Dermis lymphatic vessel endothelial cell (primary cell): ENCODE data around the gene CCDC85C. TPM values are rescaled to one million over a fixed set of nuclear protein-coding genes. Genes with fewer than 3 reads are reported as not detected.

Experiments
- total RNA-seq: library from RNA; depleted of rRNA; stranded (reverse); fragments of >200 nt; gene quantifications from 2 replicates; pipeline ENCODE4 v1.2.1, GENCODE V29; 2014

Gene CCDC85C
- total RNA-seq: 4.3 and 6.6 TPM in 2 replicates

DNA sequence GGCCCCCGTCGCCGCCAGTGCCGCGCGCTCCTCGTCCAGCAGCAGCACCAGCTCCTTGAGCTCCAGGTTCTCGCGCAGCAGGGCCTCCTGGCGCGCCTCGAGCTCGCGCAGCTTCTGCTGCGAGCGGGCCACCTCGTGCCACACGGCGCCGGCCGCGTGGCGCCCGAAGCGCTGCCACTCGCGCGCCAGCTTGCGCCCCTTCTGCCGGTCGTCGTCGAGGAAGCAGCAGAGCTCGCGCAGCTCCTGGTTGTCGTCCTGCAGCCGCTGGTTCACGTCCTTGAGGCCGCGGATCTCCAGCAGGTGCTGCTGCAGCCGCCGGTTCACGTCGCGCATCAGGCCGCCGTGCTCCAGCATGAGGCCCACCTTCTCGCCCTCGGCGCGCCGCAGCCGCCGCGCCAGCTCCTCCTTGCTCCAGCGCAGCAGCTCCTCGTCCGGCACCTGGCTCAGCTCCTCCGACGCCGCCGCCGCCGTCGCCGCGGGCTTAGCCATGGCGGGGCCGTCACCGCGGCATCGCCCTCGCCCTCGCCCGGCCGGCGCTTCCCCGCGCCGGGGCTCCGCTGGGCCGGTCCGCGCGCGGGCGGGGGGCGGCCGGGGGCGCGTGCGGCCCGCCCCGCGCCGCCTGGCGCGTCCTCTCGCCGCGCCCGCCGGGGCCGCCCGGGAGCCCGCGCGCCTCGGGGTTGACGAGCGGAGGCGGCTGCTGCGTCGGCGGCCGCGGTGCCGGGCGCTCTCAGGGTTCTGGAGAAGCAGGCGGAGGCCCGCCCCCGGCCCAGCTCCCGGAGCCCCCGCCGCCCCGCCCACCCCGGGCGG, at the start of gene CCDC85C:
Gene CCDC85C, minus strand, starts transcription at position 737 of the 807 bp plus-strand sequence. Its CDS starts 248 bp downstream, at position 489.

DNA sequence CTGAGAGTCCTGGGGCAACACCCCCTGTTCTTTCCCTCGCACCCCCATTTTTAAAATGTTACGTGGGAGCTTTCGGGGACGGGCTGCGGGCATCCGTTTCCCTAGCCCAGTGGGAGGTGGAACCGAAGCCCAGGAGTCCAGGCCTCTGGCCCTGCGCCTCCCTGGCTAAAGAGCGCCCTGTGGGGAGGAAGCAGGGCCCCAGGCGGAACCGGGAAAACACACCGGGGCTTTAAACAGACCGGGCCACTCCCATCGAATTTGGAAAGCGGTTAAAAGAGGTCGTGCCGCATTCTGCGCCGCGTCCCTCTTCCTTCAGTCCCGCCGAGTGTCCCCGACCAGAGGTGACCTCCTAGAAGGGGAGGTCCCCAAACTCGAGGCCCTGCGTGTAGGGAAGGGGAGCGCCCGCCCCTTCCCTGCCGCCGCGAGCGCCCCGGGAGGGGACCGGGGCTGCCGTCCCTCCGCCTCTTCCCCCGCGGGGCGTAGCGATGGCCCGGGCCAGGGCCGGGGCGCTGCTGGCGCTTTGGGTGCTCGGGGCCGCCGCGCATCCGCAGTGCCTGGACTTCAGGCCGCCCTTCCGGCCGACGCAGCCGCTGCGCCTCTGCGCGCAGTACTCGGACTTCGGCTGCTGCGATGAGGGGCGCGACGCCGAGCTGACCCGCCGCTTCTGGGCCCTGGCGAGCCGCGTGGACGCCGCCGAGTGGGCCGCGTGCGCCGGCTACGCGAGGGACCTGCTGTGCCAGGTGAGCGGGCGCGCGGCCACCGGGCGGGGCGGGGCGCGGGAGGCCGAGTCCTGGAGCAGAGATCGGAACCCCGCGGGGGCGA, 40.9 kb upstream of the CCDC85C start, which contains the start of gene HHIPL1:
Gene HHIPL1, plus strand, starts transcription at position 407 of the 822 bp plus-strand sequence. Its CDS starts 79 bp downstream, at position 486.

DNA sequence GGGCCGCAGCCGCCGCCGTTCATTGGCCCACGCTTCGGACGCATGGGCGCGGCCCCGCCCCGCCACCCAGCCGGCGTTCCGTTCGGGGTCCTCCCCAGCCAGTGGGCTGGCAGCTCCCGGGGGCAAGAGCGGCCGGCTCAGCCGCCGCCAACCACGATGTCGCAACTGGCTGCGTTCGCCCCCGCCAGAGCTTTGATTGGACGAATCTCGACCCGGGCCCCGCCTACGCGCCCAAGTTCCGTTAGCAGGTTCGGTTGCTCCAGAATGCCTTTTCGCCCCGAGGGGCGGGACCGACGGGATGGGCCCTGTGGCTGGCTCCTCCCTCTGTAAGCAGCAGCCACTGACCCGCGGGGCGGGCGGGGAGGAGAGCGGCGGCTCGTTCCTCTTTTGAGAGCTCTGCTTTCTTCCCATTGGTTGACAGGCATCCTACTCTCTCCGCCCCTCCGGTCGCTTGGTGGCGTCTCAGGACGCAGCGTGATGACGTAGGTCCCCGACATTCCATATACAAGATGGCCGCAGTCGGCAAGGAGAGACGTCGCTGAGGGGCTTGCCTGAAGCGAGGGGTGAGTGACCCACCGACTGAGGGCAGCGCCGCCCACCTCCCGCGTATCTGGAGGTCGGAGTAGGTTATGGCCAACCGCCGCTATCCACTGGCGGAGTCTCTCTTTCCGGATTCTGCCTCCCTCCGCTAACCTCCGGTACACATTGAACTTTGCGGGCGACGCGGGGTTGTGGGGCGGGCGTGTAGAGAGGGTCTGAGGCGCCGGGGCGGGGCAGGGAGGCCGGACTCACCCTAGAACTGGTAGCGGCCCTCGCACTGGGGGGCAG, 122.9 kb downstream of the CCDC85C start, which contains the start of gene CCNK:
Gene CCNK, plus strand, starts transcription at position 493 of the 828 bp plus-strand sequence. CDS start 11,269 bp downstream, outside the sequence.

DNA sequence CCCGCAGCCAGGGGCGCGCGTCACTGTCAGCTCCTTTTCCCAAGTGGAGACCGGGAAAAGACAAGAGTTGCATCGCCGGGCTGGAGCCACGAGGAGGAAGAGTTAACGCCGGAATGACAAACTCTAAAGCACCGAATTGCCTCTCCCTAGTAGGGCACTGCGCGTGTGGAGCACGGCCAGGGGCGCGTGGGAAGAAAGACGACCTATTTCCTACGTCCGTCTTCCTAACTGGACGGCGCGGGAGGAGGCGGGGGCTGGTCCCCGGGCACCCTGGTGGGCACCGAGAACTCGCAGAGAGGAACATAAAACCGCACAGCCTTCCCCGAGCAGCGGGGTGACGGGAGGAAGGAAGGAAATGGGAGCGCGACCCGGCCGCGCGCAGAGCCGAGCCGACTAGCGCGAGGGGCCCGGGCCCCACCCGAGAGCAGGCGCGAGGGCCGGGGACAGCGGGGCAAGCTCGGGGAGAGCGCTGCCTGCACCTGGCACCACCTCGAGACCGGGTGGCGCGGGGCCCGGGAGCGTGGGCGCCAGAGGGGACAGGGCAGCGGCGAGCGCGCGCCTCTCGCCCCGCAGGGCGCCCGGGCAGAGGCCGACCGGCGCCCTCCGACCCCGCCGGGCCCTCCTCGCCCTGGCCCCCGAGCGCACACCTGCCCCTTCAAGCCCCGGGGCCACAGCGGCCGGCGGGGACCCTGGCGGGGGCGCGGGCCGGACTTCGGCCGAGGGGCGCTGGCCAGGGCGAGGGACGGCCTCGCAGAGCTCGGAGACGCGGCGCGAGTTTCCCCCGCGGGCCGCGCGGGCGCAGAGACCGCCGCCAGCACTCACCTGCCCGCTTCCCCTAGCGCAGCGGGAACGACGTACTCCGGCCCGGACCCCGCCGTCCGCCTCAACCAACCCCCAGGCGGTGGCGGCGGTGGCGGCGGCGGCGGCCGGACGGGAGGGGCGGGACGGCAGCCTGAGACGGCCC, 123.8 kb downstream of the CCDC85C start, which contains the start of gene SETD3:
Gene SETD3, minus strand, starts transcription at position 954 of the 964 bp plus-strand sequence. CDS start 15,054 bp downstream, outside the sequence.

Other genes with a start within 250 kb of the CCDC85C start
- gene SETD3, start 123.3 kb downstream of the CCDC85C start, total RNA-seq: 60.2 and 65.2 TPM in 2 replicates
- gene CCNK, start 122.8 kb downstream of the CCDC85C start, total RNA-seq: 24.2 and 37.4 TPM in 2 replicates
- gene HHIPL1, start 40.9 kb upstream of the CCDC85C start, total RNA-seq: 1.2 and 1.6 TPM in 2 replicates
- gene CYP46A1, start 80.1 kb upstream of the CCDC85C start, total RNA-seq: 0.11 and 0.26 TPM in 2 replicates
- gene EML1, start 189.2 kb upstream of the CCDC85C start, total RNA-seq: 40.1 and 41.9 TPM in 2 replicates